Ishikawa (cell line): ENCODE data around the gene OARD1.

Source experiments
- CEBPB ChIP-seq: IDR thresholded peaks from 2 replicates; pipeline ENCODE4 v1.6.1; 2012
- EGR1 ChIP-seq: IDR thresholded peaks from 2 replicates; pipeline ENCODE4 v1.6.1; 2012
- EP300 ChIP-seq: IDR thresholded peaks from 2 replicates; pipeline ENCODE4 v1.6.1; 2012; ENCODE audit warnings: borderline replicate concordance
- FOXM1 ChIP-seq: IDR thresholded peaks from 2 replicates; pipeline ENCODE4 v1.6.1; 2012; ENCODE audit warnings: low read depth, borderline replicate concordance
- NFIC ChIP-seq: IDR thresholded peaks from 2 replicates; pipeline ENCODE4 v1.6.1; 2012
- RAD21 ChIP-seq: IDR thresholded peaks from 2 replicates; pipeline ENCODE4 v1.6.1; 2012; ENCODE audit warnings: low read depth
- TAF1 ChIP-seq: IDR thresholded peaks from 2 replicates; pipeline ENCODE4 v1.6.1; 2012; ENCODE audit warnings: low read depth, mild to moderate bottlenecking
- TEAD4 ChIP-seq: IDR thresholded peaks from 2 replicates; pipeline ENCODE4 v1.6.1; 2012
- TF ChIP-seq, protein P1 (sequence below): IDR thresholded peaks from 2 replicates; pipeline ENCODE4 v1.6.1; 2012
- TF ChIP-seq, protein P2 (sequence below): IDR thresholded peaks from 2 replicates; pipeline ENCODE4 v1.6.1; 2012; ENCODE audit warnings: low read depth, mild to moderate bottlenecking

DNA sequence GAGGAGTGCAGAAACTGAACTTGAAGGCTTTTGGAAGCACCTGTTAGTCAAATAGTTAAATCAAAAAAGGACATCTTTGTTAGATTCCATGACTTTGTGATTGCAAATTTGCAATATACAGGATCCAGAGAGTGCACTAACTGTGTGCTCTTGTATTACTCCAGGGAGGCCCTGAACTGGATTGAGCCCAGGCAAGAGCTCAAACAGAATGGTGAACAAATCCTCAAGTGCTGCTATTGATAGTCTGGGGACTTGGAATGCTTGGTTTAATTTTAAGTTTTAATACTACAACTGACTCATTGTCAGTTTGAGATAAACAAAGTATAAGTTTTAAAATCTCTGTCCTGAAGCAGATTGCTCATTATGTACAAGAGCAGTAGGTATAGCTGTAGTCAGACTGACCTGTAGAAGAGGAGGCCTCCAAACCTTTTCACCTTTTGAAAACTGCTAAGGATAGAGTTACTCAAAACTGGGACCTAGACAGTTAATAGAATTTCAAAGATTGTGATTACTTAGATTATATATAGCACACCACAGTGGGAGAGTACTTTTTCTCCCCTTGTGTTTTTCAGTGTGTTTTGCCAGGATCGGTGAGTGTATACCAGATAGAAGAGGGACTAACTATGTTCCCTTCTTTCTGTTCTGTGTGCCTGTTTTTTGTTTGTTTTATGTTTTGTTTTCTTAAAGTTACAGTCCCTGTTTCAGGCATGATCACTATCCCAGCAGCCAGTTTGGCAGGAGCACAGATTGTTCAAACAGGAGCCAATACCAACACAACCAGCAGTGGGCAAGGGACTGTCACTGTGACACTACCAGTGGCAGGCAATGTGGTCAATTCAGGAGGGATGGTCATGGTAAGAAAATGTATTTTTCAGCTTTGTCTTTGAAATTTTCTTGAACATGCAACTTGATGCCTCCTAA lies 18.9 kb upstream of the OARD1 start:
- TF ChIP-seq, protein P1, sequence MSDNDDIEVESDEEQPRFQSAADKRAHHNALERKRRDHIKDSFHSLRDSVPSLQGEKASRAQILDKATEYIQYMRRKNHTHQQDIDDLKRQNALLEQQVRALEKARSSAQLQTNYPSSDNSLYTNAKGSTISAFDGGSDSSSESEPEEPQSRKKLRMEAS: no peak
- TF ChIP-seq NFIC: no peak
- no peak for TF ChIP-seq CEBPB
- no peak for TF ChIP-seq TAF1
- no peak for TF ChIP-seq RAD21
- TF ChIP-seq, protein P2, sequence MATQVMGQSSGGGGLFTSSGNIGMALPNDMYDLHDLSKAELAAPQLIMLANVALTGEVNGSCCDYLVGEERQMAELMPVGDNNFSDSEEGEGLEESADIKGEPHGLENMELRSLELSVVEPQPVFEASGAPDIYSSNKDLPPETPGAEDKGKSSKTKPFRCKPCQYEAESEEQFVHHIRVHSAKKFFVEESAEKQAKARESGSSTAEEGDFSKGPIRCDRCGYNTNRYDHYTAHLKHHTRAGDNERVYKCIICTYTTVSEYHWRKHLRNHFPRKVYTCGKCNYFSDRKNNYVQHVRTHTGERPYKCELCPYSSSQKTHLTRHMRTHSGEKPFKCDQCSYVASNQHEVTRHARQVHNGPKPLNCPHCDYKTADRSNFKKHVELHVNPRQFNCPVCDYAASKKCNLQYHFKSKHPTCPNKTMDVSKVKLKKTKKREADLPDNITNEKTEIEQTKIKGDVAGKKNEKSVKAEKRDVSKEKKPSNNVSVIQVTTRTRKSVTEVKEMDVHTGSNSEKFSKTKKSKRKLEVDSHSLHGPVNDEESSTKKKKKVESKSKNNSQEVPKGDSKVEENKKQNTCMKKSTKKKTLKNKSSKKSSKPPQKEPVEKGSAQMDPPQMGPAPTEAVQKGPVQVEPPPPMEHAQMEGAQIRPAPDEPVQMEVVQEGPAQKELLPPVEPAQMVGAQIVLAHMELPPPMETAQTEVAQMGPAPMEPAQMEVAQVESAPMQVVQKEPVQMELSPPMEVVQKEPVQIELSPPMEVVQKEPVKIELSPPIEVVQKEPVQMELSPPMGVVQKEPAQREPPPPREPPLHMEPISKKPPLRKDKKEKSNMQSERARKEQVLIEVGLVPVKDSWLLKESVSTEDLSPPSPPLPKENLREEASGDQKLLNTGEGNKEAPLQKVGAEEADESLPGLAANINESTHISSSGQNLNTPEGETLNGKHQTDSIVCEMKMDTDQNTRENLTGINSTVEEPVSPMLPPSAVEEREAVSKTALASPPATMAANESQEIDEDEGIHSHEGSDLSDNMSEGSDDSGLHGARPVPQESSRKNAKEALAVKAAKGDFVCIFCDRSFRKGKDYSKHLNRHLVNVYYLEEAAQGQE: no peak
- TF ChIP-seq TEAD4: no peak
- no peak for TF ChIP-seq FOXM1
- TF ChIP-seq EP300: no peak
- TF ChIP-seq EGR1: no peak
